Breast epithelium (tissue), 4 donors: ENCODE results near the gene PRX. TPM values are rescaled to one million over a fixed set of nuclear protein-coding genes. Genes with fewer than 3 reads are reported as not detected.
A peak's percentile ranks its signal among the peaks of the same experiment; 100 is the strongest.

Experiments
- DNase-seq, 2 donors: peaks; one replicate each; pipeline ENCODE4 v3.0.0-alpha.2; 2019; ENCODE audit warnings: low spot score in 2 of 2
- H3K27ac ChIP-seq, 2 donors: fragments of 200-600 bp; sonication (generic) in 1 of 2; one replicate each; pipeline ENCODE4 v1.5.1; 2016 to 2019; ENCODE audit warnings: mild to moderate bottlenecking in 1 of 2
- H3K27me3 ChIP-seq, 2 donors: fragments of 200-600 bp; sonication (generic) in 1 of 2; one replicate each; pipeline versions ENCODE4 v1.5.1 to v1.6.0; 2017 to 2019; ENCODE audit warnings: control low read depth in 1 of 2, mild to moderate bottlenecking in 1 of 2
- H3K36me3 ChIP-seq: fragments of 200-600 bp; one replicate; pipeline ENCODE4 v1.5.1; 2019
- H3K4me1 ChIP-seq, 2 donors: fragments of 200-600 bp; sonication (generic); one replicate each; pipeline ENCODE4 v1.5.1; 2016 to 2019; ENCODE audit warnings: control low read depth in 1 of 2
- H3K4me3 ChIP-seq, 3 donors: fragments of 200-600 bp; sonication (generic); 1 replicate in 2 of 3; 2 replicates in 1 of 3; pipeline ENCODE4 v1.5.1; 2016 to 2019; ENCODE audit warnings: mild to moderate bottlenecking in 3 of 3, moderate library complexity in 2 of 3
- H3K9me3 ChIP-seq, 2 donors: fragments of 200-600 bp; sonication (generic) in 1 of 2; one replicate each; pipeline ENCODE4 v1.5.1; 2016 to 2019; ENCODE audit warnings: control low read depth in 1 of 2
- CTCF ChIP-seq, 3 donors: fragments of 450-650 bp; IDR thresholded peaks; one replicate each; pipeline ENCODE4 v1.5.1; 2016 to 2017; ENCODE audit warnings: antibody characterized with exemption in 3 of 3, mild to moderate bottlenecking in 3 of 3, moderate library complexity in 3 of 3
- POLR2A ChIP-seq: fragments of 450-650 bp; IDR thresholded peaks from one replicate; pipeline ENCODE4 v1.6.1; 2016; ENCODE audit warnings: antibody characterized with exemption, mild to moderate bottlenecking, moderate library complexity
- POLR2AphosphoS5 ChIP-seq, 3 donors: sonication (generic); formaldehyde crosslinking; IDR thresholded peaks; one replicate each; pipeline ENCODE4 v1.6.1; 2017; ENCODE audit warnings: antibody characterized with exemption in 3 of 3
- intact Hi-C: fragments of 100-400 bp; cut with DNase I; formaldehyde crosslinking; loops from one replicate; pipeline ENCODE4 v1.15.1; 2023; ENCODE audit warnings: low total_unique reads
- total RNA-seq, 3 donors: library from RNA; depleted of rRNA; stranded (reverse); fragments of >200 nt; gene quantifications; one replicate each; pipeline ENCODE4 v1.1.0, GENCODE V29; 2016

Gene PRX
- total RNA-seq, 3 donors from 2014 or later, result 2.7 to 9.1 (median 5.2) TPM

DNA sequence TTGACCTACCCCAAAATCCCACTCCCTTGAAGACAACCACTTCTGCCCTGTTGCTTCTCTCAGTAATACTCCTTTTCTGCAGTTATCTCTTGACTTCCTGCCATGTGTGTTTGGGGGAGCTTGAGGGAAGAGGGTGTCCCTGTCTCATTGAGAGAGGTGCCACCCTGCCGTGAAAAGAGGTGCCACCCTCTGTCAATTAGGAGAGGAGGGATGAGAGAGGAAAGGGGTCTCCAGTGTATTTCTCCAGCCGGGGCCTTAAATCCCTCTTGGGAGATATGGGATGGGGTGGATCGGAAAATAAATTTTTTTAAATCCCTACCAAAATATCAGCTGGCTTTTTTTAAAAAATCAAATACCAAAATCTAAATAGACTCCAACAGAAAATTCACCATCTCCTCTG, 48.2 kb downstream of the PRX start:
- H3K4me3 ChIP-seq, result no peak overlapping the region
- no peaks in the 10 kb centered on the region for H3K9me3 ChIP-seq
- TF ChIP-seq POLR2A (no peak), CTCF (IDR thresholded peaks at IDR 0.05) (no peak), POLR2AphosphoS5 (IDR thresholded peaks at IDR 0.05) (no peak)
- no peaks in the 10 kb centered on the region for H3K27me3 ChIP-seq
- no peak for DNase-seq
- intact Hi-C loops, result no loop called here
- H3K36me3 ChIP-seq, result no peaks in the 10 kb centered on the region
- no peak overlapping the region for H3K27ac ChIP-seq
- H3K4me1 ChIP-seq, result no peaks in the 10 kb centered on the region

GRCh38 chr19:40363069-40363468, 50.1 kb downstream of the PRX start:
- no peak for DNase-seq
- no peaks in the 10 kb centered on the region for H3K36me3 ChIP-seq
- H3K4me1 ChIP-seq, result no peaks in the 10 kb centered on the region
- H3K27ac ChIP-seq, result no peak overlapping the region
- H3K4me3 ChIP-seq, result no peak overlapping the region
- TF ChIP-seq POLR2AphosphoS5 (IDR thresholded peaks at IDR 0.05) (no peak), POLR2A (no peak), CTCF (IDR thresholded peaks at IDR 0.05) (no peak)
- intact Hi-C loops, result no loop called here
- H3K27me3 ChIP-seq, result no peaks in the 10 kb centered on the region
- H3K9me3 ChIP-seq, result no peaks in the 10 kb centered on the region

DNA sequence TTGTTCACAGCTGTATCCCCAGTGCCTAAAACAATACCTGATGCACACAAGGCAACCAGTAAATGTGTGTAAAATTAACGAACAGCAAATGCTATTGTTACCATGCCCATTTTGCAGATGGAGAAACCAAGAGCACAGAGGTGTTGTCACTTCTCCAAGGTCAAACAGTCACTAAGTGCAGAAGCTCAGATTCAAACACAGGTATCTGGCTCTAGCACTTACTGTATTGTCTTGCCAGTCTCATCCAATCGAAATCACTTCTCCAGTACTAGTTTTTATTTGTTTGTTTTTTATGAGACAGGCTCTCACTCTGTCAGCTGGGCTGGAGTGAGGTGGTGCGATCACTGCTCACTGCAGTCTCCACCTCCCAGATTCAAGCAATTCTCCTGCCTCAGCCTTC, 51.0 kb downstream of the PRX start:
- Histone ChIP-seq H3K4me1 (no peaks in the 10 kb centered on the region), H3K27me3 (no peaks in the 10 kb centered on the region), H3K9me3 (no peaks in the 10 kb centered on the region), H3K4me3 (no peak overlapping the region), H3K36me3 (no peaks in the 10 kb centered on the region), H3K27ac (no peak overlapping the region)
- no peak for DNase-seq
- intact Hi-C loops, result no loop called here
- TF ChIP-seq POLR2A, result no peak
- TF ChIP-seq POLR2AphosphoS5 (IDR thresholded peaks at IDR 0.05), result no peak
- TF ChIP-seq CTCF (IDR thresholded peaks at IDR 0.05), result no peak

GRCh38 chr19:40360708-40361241, 52.4 kb downstream of the PRX start:
- H3K27me3 ChIP-seq, result no peaks in the 10 kb centered on the region
- H3K27ac ChIP-seq, result peak overlapping the region in 1 of 2 donors; percentile 25
- no peak for DNase-seq
- no peak overlapping the region for H3K4me3 ChIP-seq
- H3K4me1 ChIP-seq, result no peaks in the 10 kb centered on the region
- no peaks in the 10 kb centered on the region for H3K9me3 ChIP-seq
- TF ChIP-seq POLR2AphosphoS5 (IDR thresholded peaks at IDR 0.05), result no peak
- TF ChIP-seq CTCF (IDR thresholded peaks at IDR 0.05), result no peak
- no peak for TF ChIP-seq POLR2A
- H3K36me3 ChIP-seq, result no peaks in the 10 kb centered on the region
- intact Hi-C loops, result no loop called here

- Histone ChIP-seq H3K9me3 (no peaks in the 10 kb centered on the region), H3K4me1 (no peaks in the 10 kb centered on the region), H3K36me3 (no peaks in the 10 kb centered on the region), H3K27me3 (no peaks in the 10 kb centered on the region), H3K27ac (no peak overlapping the region), H3K4me3 (no peak overlapping the region)
- no peak for TF ChIP-seq CTCF (IDR thresholded peaks at IDR 0.05)
- TF ChIP-seq POLR2AphosphoS5 (IDR thresholded peaks at IDR 0.05), result no peak
- TF ChIP-seq POLR2A, result no peak
- intact Hi-C loops, result no loop called here
- no peak for DNase-seq
Measured at GRCh38 chr19:40360020-40360707, 53.0 kb downstream of the PRX start.
